K562 (cell line): ENCODE data around the gene TRAPPC2B. TPM values are rescaled to one million over a fixed set of nuclear protein-coding genes. Genes with fewer than 3 reads are reported as not detected.

ENCODE experiments used
- BACH1 ChIP-seq: fragments of 200-800 bp; sonication (Bioruptor generic); IDR thresholded peaks from 2 replicates; pipeline ENCODE4 v1.6.1; 2016; ENCODE audit warnings: missing genetic modification characterization, missing compliant biosample characterization
- PTTG1 ChIP-seq: fragments of 450-650 bp; IDR thresholded peaks from 2 replicates; pipeline ENCODE4 v1.6.1; 2016; ENCODE audit warnings: low read depth, mild to moderate bottlenecking, missing genetic modification characterization, missing compliant biosample characterization
- TBP ChIP-seq: optimal IDR thresholded peaks from 2 replicates; pipeline ENCODE3; 2011; ENCODE audit warnings: low read depth, low read length, improper control_type of control experiment
- TEAD2 ChIP-seq: fragments of 450-650 bp; IDR thresholded peaks from 2 replicates; pipeline ENCODE4 v1.6.1; 2016; ENCODE audit warnings: missing genetic modification characterization, control low read depth, missing compliant biosample characterization
- VEZF1 ChIP-seq: fragments of 200-800 bp; sonication (Bioruptor generic); IDR thresholded peaks from 2 replicates; pipeline ENCODE4 v1.6.1; 2017; ENCODE audit warnings: missing genetic modification characterization, missing compliant biosample characterization
- ZBTB11 ChIP-seq, 3 experiments: fragments of 200-800 bp in 1 of 3; fragments of 250-450 bp in 1 of 3; fragments of 450-650 bp in 1 of 3; sonication (Bioruptor Pico) in 1 of 3; sonication (Bioruptor generic) in 1 of 3; formaldehyde crosslinking in 1 of 3; IDR thresholded peaks; 2 replicates each; pipeline versions ENCODE4 v1.6.1 to v1.8.0; 2016 to 2022; ENCODE audit warnings: mild to moderate bottlenecking in 2 of 3, missing genetic modification characterization in 2 of 3, missing compliant biosample characterization in 1 of 3, moderate library complexity in 1 of 3
- ZNF277 ChIP-seq: fragments of 250-450 bp; sonication (Bioruptor Pico); IDR thresholded peaks from 2 replicates; pipeline ENCODE4 v1.8.0; 2022; ENCODE audit warnings: inconsistent platforms, mild to moderate bottlenecking, moderate library complexity, borderline replicate concordance
- polyA plus RNA-seq, 8 experiments: library from polyadenylated mRNA; depleted of rRNA in 4 of 8; stranded (reverse) in 5 of 8; unstranded in 3 of 8; fragments of >200 nt; fragmentation: Nextera tagmentation in 2 of 8; fragmentation: Illumina TruSeq in 1 of 8; extraction: Ambion mirVana in 2 of 8; extraction: Trizol in 1 of 8; gene quantifications; 2 replicates each; pipeline versions ENCODE4 v1.2.1 to v1.2.3, GENCODE V29; 2011 to 2014; ENCODE audit warnings: inconsistent platforms in 1 of 8, missing spikeins in 1 of 8
- total RNA-seq, 7 experiments: library from RNA; depleted of rRNA in 6 of 7; stranded (reverse); fragments of >200 nt in 6 of 7; fragmentation: Illumina TruSeq in 2 of 7; extraction: Trizol in 2 of 7; gene quantifications; 2 replicates each; pipeline versions ENCODE4 v1.2.1 to v1.2.3, GENCODE V29; 2011 to 2021; ENCODE audit warnings: low replicate concordance in 1 of 7
- TF ChIP-seq, protein P1 (sequence below), 2 experiments: fragments of 450-650 bp; IDR thresholded peaks; 2 replicates each; pipeline ENCODE4 v1.6.1; 2016; ENCODE audit warnings: mild to moderate bottlenecking in 2 of 2, borderline replicate concordance in 1 of 2, low read depth in 1 of 2, moderate library complexity in 1 of 2

The TRAPPC2B gene
- total and polyA plus RNA-seq, 9 of the 15 experiments (the other 6 are each of a cell fraction or from before 2014, with no cell fraction given), result 2.2 to 20.4 (median 4.6) TPM

- TF ChIP-seq, protein P1, sequence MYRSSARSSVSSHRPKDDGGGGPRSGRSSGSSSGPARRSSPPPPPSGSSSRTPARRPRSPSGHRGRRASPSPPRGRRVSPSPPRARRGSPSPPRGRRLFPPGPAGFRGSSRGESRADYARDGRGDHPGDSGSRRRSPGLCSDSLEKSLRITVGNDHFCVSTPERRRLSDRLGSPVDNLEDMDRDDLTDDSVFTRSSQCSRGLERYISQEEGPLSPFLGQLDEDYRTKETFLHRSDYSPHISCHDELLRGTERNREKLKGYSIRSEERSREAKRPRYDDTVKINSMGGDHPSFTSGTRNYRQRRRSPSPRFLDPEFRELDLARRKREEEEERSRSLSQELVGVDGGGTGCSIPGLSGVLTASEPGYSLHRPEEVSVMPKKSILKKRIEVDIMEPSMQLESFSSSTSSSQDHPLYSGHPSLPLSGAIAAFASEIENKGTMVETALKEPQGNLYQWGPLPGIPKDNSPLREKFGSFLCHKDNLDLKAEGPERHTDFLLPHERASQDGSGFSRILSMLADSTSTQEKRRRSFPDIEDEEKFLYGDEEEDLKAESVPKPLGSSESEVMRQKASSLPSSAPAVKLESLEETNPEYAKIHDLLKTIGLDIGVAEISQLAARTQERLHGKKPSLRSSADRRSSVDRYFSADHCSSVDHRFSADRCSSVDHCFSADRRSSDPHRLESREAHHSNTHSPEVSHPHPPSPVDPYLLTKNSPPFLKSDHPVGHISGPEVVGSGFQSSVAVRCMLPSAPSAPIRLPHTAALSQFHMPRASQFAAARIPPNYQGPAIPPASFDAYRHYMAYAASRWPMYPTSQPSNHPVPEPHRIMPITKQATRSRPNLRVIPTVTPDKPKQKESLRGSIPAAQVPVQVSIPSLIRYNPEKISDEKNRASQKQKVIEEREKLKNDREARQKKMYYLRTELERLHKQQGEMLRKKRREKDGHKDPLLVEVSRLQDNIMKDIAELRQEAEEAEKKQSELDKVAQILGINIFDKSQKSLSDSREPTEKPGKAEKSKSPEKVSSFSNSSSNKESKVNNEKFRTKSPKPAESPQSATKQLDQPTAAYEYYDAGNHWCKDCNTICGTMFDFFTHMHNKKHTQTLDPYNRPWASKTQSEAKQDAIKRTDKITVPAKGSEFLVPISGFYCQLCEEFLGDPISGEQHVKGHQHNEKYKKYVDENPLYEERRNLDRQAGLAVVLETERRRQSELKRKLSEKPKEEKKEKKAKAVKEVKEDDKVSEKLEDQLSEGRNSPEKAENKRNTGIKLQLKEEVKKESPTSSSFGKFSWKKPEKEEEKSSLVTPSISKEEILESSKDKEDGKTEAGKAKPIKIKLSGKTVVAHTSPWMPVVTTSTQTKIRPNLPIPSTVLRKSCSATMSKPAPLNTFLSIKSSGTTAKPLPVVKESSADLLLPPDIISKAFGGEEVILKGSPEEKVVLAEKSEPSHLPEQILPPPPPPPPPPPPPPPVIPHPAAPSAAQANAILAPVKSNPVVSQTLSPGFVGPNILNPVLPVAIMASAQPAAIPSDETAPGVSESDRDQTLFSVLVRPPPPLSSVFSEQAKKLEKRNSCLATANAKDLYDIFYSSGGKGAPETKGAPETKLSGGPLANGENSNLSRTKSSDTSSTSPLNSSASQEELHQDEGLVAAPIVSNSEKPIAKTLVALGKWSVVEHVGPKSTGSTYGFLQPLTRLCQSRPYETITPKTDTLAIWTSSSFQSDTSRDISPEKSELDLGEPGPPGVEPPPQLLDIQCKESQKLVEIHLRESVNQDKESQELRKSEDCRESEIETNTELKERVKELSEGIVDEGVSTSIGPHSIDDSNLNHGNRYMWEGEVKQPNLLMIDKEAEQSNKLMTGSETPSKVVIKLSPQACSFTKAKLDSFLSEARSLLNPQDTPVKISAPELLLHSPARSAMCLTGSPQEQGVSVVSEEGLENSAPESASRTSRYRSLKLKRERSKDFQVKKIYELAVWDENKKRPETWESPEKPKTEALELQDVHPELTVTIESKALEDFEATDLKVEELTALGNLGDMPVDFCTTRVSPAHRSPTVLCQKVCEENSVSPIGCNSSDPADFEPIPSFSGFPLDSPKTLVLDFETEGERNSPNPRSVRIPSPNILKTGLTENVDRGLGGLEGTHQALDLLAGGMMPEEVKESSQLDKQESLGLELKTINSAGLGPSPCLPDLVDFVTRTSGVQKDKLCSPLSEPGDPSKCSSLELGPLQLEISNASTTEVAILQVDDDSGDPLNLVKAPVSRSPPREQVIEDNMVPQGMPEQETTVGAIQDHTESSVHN (IDR thresholded peaks at IDR 0.05; ENCODE audit: borderline replicate concordance in 1 of 2, low read depth in 1 of 2), result no peak
- peak; percentile 58; the same call in 1 of the 2 replicates for TF ChIP-seq VEZF1 (CRISPR knock-in tag)
- no peak for TF ChIP-seq ZNF277 (CRISPR knock-in tag)
- TF ChIP-seq TEAD2 (tag), result no peak
- peak; percentile 14 for TF ChIP-seq TBP
- no peak for TF ChIP-seq PTTG1 (tag)
- peak in 1 of 3 experiments; percentile 73; a peak in 1 of 6 replicates for TF ChIP-seq ZBTB11 (CRISPR knock-in tag; IDR thresholded peaks at IDR 0.05)
- TF ChIP-seq BACH1, result 0 out of 2 replicates have a peak, but pooled peaks have one; percentile 36
These were observed 25.9 kb downstream of the TRAPPC2B start (continued) for GRCh38 chr19:57389194-57389729.
